Stimulated activated CD8-positive, alpha-beta memory T cell treated with anti-CD3 and anti-CD28 coated beads, Interleukin-2, amount 100 ng/mL, for 48 hours (primary cell): Measurements from ENCODE around the gene IFIT3.

Source experiments
- DNase-seq, 2 donors: peaks; one replicate each; pipeline ENCODE4 v3.0.0-alpha.2; 2020; ENCODE audit warnings: low read depth in 2 of 2

The IFIT3 gene

DNA sequence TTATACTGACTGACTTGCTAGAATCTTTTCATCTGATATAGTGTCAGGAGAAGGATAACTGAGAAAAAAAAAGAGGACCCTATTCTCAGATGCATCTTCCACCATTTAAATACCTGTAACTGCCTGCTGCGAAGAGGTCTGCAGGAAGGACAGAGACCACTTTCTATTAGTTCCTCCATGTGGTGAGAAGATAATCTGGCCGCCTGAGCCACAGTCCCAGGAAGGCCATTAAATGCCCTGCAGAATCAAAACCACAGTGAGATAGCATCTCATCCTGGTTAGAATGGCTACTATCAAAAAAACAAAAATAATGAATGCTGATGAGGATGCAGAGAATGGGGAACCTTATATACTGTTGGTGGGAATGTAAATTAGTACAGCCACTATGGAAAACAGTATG lies 30.2 kb downstream of the IFIT3 start:
- DNase-seq = no peak

DNA sequence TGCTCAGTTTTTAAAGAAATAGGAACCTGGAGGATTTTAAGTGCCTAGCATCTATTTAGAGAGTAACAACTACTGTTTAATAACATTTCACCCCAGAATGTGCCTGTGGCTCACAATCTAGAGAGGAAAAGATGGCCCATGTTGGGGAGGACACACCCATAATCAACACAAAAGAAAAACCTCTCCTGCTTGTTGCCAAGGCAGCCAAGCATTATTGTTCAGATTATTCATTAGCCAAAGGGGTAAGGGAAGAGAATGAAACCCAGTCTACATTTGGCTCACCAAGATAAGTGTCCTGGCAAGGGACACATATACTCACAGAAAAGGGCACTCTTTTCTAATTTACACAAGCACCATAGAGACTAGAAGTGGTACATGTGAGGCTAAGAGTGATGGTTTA lies 32.4 kb downstream of the IFIT3 start:
- DNase-seq = no peak

DNA sequence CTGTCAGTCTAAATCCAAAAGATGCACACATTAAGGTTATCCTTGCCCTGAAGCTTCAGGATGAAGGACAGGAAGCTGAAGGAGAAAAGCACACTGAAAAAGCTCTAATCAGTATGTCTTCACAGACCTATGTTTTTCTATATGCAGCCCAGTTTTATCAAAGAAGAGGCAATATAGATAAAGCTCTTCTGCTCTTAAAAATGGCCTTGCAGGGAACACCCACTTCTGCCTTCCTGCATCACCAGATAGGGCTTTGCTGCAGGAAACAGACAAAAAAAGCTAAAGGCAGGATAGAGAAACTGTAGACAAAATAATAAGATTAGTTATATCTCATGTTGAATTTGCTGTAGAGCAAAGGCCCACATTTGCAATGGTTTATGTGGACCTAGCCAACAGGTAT lies 35.1 kb downstream of the IFIT3 start:
- no peak for DNase-seq

DNA sequence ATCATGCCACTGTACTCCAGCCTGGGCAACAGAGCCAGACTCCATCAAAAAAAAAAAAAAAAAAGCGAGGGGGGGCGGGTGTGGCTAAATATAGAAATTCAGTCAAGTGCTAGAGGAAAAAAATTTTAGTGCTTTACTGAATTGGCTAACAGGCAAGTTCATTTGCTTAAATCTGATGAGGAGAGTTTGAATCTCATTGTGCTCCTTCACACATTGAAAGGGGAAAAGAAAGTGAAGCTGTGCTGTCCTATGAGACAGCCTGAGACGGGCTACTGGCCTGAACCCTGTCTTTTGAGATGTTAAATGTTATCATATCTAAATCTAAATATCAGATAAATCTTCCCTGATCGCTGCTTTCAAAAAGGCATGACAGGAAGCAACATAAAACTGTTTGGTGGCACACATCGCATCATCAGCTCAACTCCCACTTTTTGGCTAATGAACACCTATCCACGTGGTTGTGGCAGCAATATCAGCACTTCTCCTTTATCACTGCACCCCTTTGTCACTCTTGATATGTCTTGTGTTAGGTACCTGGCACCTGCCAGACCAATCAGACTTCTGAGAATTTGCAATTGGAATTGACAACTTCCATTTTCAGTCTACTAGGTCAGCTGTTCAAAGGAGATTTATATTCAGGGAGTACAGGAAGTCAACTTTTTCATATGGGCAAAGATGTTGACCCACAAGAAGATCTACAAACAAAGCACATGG lies 36.1 kb downstream of the IFIT3 start:
- no peak for DNase-seq

DNA sequence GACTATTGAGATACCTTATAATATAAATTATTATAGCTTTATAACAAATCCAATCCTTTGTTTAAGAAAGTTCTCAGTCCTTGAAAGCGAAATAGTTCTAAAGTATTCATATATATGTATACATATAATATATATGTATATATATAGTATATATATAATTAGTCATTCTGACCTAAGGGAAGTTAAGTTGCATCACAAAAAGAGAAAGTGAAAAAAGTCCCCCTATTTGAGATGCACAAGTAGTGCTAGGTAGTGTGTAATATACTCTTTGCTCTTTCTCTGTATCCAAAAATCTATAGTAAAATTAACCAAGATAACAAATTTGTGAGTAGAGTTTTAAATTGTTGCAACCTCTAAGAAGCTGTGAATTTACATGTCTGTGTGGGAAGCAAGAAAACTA lies 36.7 kb downstream of the IFIT3 start:
- DNase-seq = no peak

DNA sequence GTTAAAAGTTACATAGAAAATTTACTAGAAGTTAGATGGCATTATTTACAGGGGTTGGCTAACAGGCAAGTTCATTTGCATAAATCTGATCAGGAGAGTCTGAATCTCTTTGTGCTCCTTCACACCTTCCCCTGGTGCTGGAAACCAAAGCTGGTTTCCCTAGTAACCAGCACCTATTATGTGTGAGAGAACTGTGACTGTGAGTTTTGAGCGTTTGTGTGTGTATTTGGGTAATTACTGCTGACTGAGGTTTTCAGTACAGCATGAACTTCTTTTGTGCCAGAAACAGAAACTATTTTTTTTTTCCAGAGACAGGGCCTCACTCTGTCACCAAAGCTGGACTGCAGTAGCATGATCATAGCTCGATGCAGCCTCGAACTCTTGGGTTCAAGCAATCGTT lies 39.7 kb downstream of the IFIT3 start:
- DNase-seq = no peak

DNA sequence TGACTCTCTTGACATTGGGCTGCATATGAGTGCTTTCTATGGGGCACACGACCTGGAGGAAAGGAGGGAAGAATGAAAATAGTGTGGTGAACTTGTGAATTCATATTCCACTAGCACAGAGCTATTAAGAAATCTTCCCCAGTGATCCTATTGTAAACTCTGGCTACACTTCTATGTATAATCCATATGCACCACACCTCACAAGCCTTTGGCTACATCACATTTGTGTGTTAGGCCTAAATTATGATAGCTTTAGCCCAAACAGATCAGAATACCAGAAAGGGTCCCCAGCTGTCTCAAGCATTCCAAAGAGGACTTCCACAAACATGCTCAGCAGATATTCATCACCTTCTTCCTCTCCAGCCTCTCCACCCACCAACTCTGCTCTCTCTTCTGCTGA lies 40.3 kb downstream of the IFIT3 start:
- no peak for DNase-seq

DNA sequence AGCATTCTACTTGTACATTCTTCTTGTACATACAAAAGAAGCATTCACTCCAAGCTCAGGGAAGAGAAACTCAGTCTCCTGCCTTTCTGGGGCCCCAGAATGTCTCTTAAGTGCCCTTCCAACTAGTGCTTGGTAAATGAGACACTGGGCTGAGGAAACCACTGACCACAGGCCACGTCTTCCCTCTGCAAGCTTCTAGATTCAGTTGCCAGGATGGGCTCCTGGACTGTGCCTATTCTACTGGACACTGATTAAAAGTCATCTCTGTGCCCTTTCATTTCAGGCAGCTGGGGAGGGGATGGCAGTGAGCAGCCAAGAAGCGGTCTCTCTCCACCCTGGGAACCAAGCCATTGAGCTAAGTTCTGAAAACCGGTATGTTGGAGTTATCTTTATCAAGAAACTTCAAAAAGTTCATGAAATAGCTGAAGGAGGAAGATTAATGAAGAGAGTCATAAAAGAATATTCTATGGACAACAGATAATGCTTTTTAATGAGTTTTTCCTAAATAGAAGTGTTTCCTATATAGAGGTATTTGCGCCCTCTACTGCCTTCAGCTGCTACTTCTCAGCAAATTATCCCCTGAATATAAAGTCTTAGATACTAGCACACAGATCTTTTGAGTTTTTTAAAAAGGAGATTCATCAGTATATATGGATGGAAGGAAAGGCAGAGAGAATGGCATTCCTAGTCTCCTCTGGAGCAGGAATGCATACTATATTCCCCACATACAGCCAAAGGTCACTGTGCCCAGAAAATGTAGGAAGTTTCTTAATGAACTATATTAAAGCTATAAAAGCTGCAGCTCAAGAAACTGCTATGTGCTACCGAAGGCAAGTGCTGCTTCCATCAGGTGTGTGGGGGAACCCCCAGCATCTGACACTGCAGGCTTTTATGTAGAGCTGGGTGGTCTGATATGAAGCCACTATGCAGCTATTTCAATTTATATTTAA lies 41.6 kb downstream of the IFIT3 start:
- no peak for DNase-seq

DNA sequence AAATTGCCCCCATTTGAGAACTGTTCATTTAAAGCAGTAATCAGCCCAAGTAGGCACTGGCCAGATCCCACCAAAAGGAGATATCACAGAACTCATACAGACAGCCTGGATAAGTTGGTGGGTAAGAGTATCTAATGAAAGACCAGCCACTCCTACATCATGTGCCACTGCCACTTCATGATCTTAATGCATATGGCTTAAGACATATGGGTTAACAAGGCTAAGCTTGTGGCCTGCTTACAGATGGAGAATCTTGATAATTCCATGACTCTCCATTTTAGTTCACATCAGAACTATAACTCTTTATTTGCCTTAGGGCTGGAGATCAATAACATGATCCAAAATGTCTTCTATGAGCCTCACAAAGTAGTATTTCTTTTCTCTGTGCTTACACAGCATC lies 43.3 kb downstream of the IFIT3 start:
- no peak for DNase-seq

DNA sequence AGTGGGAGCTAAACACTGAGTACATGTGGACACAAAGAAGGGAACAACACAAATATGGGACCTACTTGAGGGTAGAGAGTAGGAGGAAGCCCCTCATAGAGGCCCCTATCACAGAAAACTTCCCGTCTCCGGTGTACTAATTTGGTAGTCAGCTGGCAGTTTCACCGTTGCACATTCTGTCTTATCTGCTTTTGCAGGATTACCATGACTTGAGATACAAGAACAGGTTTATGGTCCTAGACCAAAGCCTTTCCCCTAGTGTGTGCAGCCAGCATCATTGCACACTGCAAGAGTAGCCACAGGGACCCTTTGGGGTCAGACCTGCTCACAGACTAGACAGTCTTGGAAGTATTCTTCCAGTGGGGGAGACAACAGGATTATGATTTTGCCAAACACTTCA lies 44.2 kb downstream of the IFIT3 start:
- no peak for DNase-seq

DNA sequence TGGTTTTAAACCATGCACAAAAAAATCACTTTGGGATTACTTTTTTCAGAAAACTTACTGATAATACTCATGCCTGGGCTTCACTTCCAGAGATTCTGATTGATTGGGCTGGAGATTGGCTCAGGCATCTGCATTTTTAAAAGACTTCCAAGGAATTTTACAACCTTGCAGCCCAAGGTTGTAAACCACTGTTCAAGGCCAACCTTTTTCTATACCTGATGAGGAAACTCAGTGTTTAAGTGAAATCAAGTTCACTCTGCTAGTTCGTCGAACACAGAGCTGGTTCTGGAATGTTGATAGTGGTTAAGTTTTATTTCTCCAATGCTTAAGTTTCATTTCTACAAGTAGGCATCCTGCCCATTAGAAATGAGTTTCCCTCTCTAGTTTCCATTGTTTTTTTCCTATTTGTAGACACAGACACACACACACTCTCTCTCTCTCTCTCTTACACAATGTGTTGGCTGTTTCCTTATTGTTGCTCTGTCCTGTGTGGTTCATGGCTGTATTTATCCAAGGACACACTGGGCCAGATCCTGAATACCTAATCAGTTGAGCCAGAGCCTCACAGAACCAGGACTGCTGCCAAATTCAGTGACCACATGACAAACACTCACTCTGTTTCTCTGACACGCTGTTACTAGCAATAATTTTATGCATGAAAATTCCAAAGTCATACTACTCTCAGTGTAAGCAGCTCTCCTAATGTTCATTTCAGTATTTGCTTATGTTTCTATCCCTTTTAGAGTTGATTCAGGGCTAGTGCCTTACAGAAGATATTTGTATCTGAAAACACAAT lies 46.3 kb downstream of the IFIT3 start:
- no peak for DNase-seq

DNA sequence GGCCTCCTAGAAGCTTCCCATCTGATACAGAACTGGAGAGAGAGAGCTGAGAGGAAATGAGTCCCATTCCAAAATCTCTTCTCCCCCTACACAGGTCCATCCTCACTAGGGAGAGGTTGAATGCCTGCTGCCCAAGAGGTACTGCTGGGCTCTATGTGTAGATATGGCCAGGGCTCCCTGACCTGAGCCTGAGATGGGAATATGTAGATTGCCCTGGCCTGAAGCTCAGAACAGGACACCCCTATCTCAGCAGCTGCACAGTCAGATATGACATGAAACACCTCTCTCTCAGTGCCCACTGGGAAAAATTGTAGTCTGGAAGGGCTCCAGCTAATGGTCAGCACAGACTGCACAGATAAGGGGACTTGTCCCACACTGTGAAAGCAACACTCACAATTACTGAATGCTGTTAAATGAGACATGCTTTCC lies 46.9 kb downstream of the IFIT3 start:
- DNase-seq = no peak

DNA sequence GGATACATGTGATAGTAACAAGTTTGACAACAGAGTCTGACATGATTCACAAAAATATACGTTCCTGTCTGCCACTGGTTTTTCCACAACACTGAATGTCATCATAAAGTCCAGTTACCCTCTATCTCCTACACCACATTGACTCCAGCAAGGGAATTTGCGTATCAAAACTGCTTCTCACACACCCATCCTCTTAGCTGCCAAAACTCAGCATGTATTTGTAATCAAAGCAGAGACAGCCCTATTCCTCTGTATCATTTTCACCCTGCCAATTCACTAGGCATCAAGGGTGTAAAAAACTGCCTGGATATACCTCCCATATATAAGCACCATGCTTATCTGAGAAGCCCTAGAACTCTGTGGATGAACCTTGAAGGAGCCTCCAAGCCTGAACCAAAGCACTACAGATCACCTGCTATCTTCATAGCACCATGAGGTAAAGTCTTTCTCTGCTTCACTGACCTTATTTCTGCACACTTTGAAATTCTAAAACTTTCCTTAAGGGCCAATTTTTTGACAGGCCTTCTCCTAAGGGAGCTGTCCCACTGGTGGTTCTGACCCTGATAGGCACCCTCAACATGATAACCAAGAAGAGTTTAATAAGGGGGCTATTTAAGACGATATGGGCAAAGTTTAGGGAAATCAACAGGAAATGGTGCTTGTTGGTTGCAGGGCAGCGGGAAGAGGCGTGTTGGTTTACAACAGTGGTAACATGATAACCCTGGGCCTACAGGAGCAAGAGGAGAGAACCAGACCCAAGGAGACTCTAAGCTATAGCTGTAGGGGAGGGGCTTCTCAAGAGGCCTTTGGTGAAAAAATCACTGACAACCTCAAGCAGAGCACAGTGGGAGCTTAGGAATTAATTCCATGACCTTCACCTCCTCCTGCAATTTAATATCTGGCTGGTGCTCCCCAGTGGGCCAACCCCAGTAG lies 50.2 kb downstream of the IFIT3 start, which contains the start of gene IFIT1B:
IFIT1B (plus strand) TSS at position 352 of the 933 bp plus-strand sequence; CDS start at position 432, 80 bp downstream.
- no peak for DNase-seq

DNA sequence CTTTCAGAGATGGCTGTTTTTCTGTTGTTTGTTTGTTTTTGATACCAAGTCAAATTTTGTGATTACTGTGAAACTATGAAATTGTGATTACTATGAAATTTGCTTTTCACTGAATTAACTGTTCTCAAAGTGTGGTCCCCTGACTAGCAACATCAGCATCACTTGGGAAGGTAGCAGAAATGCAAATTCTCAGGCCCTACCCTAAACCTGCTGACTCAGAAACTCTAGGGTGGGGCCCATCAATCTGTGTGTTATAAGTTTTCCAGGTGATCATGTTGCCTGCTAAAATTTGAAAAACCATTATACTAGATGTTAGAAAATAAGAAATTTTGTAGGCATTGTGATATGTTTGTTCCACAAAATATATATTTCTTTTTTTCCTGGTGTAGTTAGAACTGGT lies 51.3 kb downstream of the IFIT3 start:
- no peak for DNase-seq

DNA sequence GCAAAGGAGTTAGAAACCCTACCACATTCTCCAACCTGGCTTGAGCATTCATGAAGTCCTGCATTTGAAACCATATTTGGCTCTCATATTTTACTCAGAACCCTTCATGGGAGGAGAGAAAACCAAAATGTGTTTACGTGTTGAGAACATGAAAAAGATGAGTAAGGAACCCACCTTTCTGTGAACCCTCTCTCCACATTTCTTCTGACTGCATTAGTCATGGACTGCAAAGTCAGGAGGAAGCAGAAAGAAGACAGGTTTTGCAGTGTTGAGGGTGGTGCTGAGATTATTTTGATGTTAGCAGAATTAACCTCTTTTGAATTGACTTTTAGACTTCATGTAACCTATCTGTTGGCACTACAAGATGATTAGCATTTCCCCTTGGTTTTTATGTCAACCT lies 55.0 kb downstream of the IFIT3 start:
- DNase-seq = no peak

DNA sequence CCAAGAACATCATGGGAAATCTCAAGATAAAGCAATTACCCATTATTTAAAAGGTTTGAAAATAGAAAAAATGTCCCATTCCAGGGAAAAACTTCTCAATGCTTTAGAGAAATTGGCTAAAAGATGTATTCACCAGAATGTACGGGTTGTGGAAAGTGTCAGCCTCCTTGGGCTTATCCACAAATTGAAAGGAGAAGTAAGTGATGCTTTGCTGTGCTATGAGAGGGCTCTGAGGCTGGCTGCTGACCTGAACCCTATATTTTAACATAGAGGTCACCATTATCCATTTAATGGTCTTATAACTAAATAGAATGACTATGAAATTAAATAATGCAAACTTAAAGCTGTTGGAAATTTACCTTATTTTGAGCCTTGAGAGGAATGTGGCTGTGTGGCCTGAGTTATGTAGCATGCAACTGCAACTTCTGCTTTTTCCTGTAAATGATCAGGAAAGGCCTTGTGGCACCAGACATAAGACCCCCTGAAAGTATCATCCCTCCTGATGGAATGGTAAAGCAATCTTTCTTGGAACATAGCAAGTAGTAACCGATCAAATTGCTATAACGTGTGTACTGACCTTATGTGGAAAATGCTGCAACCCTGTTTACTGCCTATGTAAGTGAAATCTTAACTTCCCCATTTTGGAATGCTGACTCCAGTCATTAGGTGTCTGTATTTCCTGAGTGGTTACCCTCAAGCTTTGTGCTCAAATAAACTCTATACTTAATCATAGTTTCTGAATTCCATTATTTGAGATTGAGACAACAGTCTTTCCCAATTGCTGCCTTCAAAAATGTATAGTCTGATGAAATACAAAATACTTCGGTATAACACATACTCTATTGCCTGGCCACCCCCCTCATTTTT lies 56.9 kb downstream of the IFIT3 start:
- no peak for DNase-seq

DNA sequence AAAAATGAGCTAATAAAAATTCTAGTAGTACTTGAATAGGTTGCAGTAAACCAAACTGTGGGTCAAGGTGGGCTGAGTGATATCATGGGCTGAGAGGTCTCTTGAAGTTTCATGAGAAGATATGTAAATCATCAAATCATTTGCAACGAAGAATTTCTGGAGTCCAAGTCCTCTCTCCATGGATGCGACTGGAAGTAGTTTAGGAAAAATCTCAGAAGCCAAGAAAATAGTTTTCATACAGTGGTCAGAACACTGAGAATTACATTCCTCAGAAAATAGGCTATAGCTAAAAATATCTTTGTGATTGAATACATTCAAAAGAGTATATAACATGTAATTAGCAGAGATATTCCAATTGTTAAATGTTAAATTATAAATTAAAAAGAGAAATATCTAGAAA lies 61.0 kb downstream of the IFIT3 start:
- no peak for DNase-seq

DNA sequence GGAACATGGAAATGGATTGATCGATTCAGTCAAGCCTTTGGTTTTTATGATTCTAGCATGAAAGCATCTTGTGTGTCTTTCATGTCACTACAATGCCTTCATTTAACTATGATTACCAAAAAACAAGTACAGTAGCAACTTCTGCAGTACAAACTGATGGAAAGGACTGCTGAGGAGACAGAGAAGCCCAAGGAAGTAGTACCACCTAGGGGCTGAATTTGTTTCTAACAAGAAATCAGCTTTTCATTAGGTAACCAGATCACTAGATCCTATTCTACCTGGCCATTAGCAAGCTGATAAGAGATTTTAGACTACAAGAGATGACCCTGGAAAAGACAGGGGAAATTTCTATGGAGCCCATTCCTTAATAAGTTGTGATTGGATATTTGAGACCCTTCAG lies 61.5 kb downstream of the IFIT3 start:
- DNase-seq = no peak
